Endothelial cell of umbilical vein (primary cell): ENCODE data around the gene CACNA1C. TPM values are rescaled to one million over a fixed set of nuclear protein-coding genes. Genes with fewer than 3 reads are reported as not detected.

Experiments used
- BruUV-seq: library from RNA; stranded (reverse); fragments of 400-500 nt; replicated peaks from 2 replicates; lab custom pipeline; 2021; lab: Mats Ljungman, UMichigan
- CTCF ChIA-PET: fragments of 300-600, 350-600 bp; sonication (Branson Sonifier 250); formaldehyde crosslinking; loops from one replicate; lab custom pipeline; 2021; ENCODE audit warnings: antibody characterized with exemption, inconsistent platforms; lab: Charles Lee
- POLR2A ChIA-PET: fragments of 300-600, 350-600 bp; sonication (Branson Sonifier 250); formaldehyde crosslinking; loops from one replicate; lab custom pipeline; 2021; ENCODE audit warnings: antibody characterized with exemption, inconsistent platforms; lab: Charles Lee
- DNase-seq: peaks from one replicate; pipeline ENCODE4 v3.0.0-alpha.2; 2011; ENCODE audit warnings: low read depth, low spot score
- FAIRE-seq: peaks from 2 replicates; lab custom pipeline; 2011; peaks lifted over from hg19 to GRCh38; lab: Jason Lieb, UNC
- H2AFZ ChIP-seq: 2 replicates; pipeline ENCODE4 v1.6.0; 2012; ENCODE audit warnings: low read depth, low read length, control low read depth, inconsistent platforms
- H3K27ac ChIP-seq: 2 replicates; pipeline ENCODE4 v1.5.1; 2011; ENCODE audit warnings: low read depth, mild to moderate bottlenecking, control low read depth, low read length, moderate library complexity; ENCODE audit not compliant: insufficient read depth
- H3K27me3 ChIP-seq, 2 experiments: 2 replicates each; pipeline versions ENCODE4 v1.6.0 to v1.6.1; 2011; ENCODE audit warnings: low read length in 2 of 2, mixed read lengths in 1 of 2; ENCODE audit not compliant: control insufficient read depth in 2 of 2, insufficient read depth in 2 of 2
- H3K36me3 ChIP-seq, 2 experiments: 2 replicates in 1 of 2; 3 replicates in 1 of 2; pipeline ENCODE4 v1.5.1; 2011; ENCODE audit warnings: low read length in 2 of 2, mild to moderate bottlenecking in 1 of 2, moderate library complexity in 1 of 2; ENCODE audit not compliant: control insufficient read depth in 2 of 2, insufficient read depth in 2 of 2; ENCODE audit errors: extremely low read depth in 1 of 2
- H3K4me1 ChIP-seq: 3 replicates; pipeline ENCODE4 v1.5.1; 2011; ENCODE audit warnings: mild to moderate bottlenecking, low read length; ENCODE audit not compliant: control insufficient read depth, insufficient read depth; ENCODE audit errors: extremely low read depth
- H3K4me2 ChIP-seq: 2 replicates; pipeline ENCODE4 v1.6.1; 2011; ENCODE audit warnings: low read length, control low read depth, mixed read lengths; ENCODE audit not compliant: insufficient read depth
- H3K4me3 ChIP-seq, 3 experiments: fragments of 200-600 bp in 1 of 3; sonication (generic), shearing (Covaris generic) in 1 of 3; replicated peaks in 1 of 3; 2 replicates each; pipeline ENCODE4 v1.5.1; 2011 to 2016; ENCODE audit warnings: control low read depth in 3 of 3, low read length in 3 of 3, mild to moderate bottlenecking in 2 of 3, inconsistent platforms in 1 of 3, low read depth in 1 of 3, moderate library complexity in 1 of 3; ENCODE audit not compliant: insufficient read depth in 1 of 3
- H3K79me2 ChIP-seq: 2 replicates; pipeline ENCODE4 v1.6.0; 2012; ENCODE audit warnings: low read length, inconsistent platforms; ENCODE audit not compliant: control insufficient read depth, insufficient read depth
- H3K9ac ChIP-seq: replicated peaks from 2 replicates; pipeline ENCODE3; 2011; ENCODE audit warnings: low read length, control low read depth; ENCODE audit not compliant: insufficient read depth; ENCODE audit errors: extremely low read depth
- H3K9me1 ChIP-seq: replicated peaks from 3 replicates; pipeline ENCODE4 v1.6.0; 2011; ENCODE audit warnings: mild to moderate bottlenecking, low read length; ENCODE audit not compliant: control insufficient read depth, insufficient read depth; ENCODE audit errors: extremely low read depth
- H3K9me3 ChIP-seq: replicated peaks from 2 replicates; pipeline ENCODE4 v1.5.1; 2012; ENCODE audit warnings: low read length, inconsistent platforms; ENCODE audit not compliant: control insufficient read depth, insufficient read depth
- H4K20me1 ChIP-seq: replicated peaks from 2 replicates; pipeline ENCODE3; 2011; ENCODE audit warnings: mild to moderate bottlenecking, low read length; ENCODE audit not compliant: control insufficient read depth, insufficient read depth; ENCODE audit errors: extremely low read depth
- CTCF ChIP-seq, 2 donors: IDR thresholded peaks; 1 replicate in 1 of 2; 2 replicates in 1 of 2; pipeline ENCODE4 v1.5.1; 2011; ENCODE audit warnings: low read length in 2 of 2, mild to moderate bottlenecking in 2 of 2, moderate library complexity in 2 of 2, control low read depth in 1 of 2, inconsistent platforms in 1 of 2, low read depth in 1 of 2; ENCODE audit not compliant: insufficient read depth in 1 of 2; ENCODE audit errors: extremely low read depth in 1 of 2
- EZH2 ChIP-seq: IDR thresholded peaks from 2 replicates; pipeline ENCODE4 v1.6.1; 2012; ENCODE audit warnings: borderline replicate concordance, low read depth, mild to moderate bottlenecking, moderate library complexity, low read length, inconsistent platforms; ENCODE audit not compliant: severe bottlenecking
- FOS ChIP-seq: IDR thresholded peaks from 2 replicates; pipeline ENCODE4 v1.6.1; 2011; ENCODE audit warnings: mild to moderate bottlenecking, low read length, moderate library complexity, borderline replicate concordance; ENCODE audit not compliant: insufficient read depth
- GATA2 ChIP-seq: IDR thresholded peaks from 2 replicates; pipeline ENCODE4 v1.7.0; 2011; ENCODE audit warnings: low read depth, mild to moderate bottlenecking, moderate library complexity, mixed read lengths, low read length; ENCODE audit not compliant: insufficient read length, insufficient read depth
- JUN ChIP-seq: IDR thresholded peaks from 2 replicates; pipeline ENCODE4 v1.6.1; 2011; ENCODE audit warnings: borderline replicate concordance, low read depth; ENCODE audit not compliant: insufficient read length, insufficient read depth
- MAX ChIP-seq: IDR thresholded peaks from 2 replicates; pipeline ENCODE4 v1.6.1; 2011; ENCODE audit not compliant: insufficient read depth, insufficient read length
- MYC ChIP-seq: IDR thresholded peaks from one replicate; pipeline ENCODE4 v1.6.1; 2011; ENCODE audit warnings: mild to moderate bottlenecking, low read depth, low read length
- POLR2A ChIP-seq: IDR thresholded peaks from 2 replicates; pipeline ENCODE4 v1.6.1; 2012; ENCODE audit warnings: low read depth, mild to moderate bottlenecking, control low read depth, low read length
- POLR2AphosphoS5 ChIP-seq: IDR thresholded peaks from 2 replicates; pipeline ENCODE4 v1.6.1; 2012; ENCODE audit warnings: low read depth, mild to moderate bottlenecking, control low read depth, low read length, moderate library complexity; ENCODE audit not compliant: insufficient read depth
- dilution Hi-C: fragments of 300-500 bp; cut with MboI; formaldehyde crosslinking; loops from one replicate; pipeline ENCODE4 v1.15.0; 2019; ENCODE audit warnings: low sequenced_read_pairs; ENCODE audit not compliant: extremely low pct_ligation_motif_present
- intact Hi-C: fragments of 100-400 bp; cut with micrococcal nuclease; formaldehyde crosslinking; loops from one replicate; pipeline ENCODE4 v1.10.0; 2022
- polyA plus RNA-seq, 4 experiments: library from polyadenylated mRNA; depleted of rRNA in 3 of 4; stranded (reverse) in 3 of 4; unstranded in 1 of 4; fragments of >200 nt; gene quantifications; 2 replicates each; pipeline versions ENCODE4 v1.2.1 to v1.2.3, GENCODE V29; 2011 to 2012; ENCODE audit warnings: missing spikeins in 1 of 4
- total RNA-seq: library from RNA; stranded (reverse); gene quantifications from 2 replicates; pipeline ENCODE4 v1.2.3, GENCODE V29; 2021

CACNA1C gene
- total and polyA plus RNA-seq, 2 donors (not counting 3 experiments of a cell fraction or from before 2014, with no cell fraction given) = not detected

GRCh38 chr12:2608608-2608945 is 555.8 kb downstream of the CACNA1C start:
- Histone ChIP-seq H3K9me1 (no peaks in the 10 kb centered on the region), H3K36me3 (no peaks in the 10 kb centered on the region), H3K4me1 (no peaks in the 10 kb centered on the region), H3K4me3 (no peak overlapping the region), H3K4me2 (no peak overlapping the region), H3K9ac (no peak overlapping the region), H2AFZ (no peak overlapping the region), H3K9me3 (no peaks in the 10 kb centered on the region), H3K27ac (no peak overlapping the region), H3K27me3 (no peaks in the 10 kb centered on the region), H4K20me1 (no peaks in the 10 kb centered on the region), H3K79me2 (no peaks in the 10 kb centered on the region)
- ChIA-PET CTCF (no interaction called here), POLR2A (no interaction called here)
- no peak for DNase-seq
- intact Hi-C loops = no loop called here
- TF ChIP-seq POLR2A (no peak), POLR2AphosphoS5 (no peak), FOS (no peak), EZH2 (no peak), GATA2 (no peak)
- dilution Hi-C loops = no loop called here
- no peak for FAIRE-seq
- BruUV-seq = no TSS peak

GRCh38 chr12:2609020-2609419 is 556.2 kb downstream of the CACNA1C start:
- POLR2A ChIA-PET = no interaction called here
- TF ChIP-seq JUN = no peak
- no peak for TF ChIP-seq GATA2
- TF ChIP-seq POLR2AphosphoS5 = no peak
- TF ChIP-seq MYC = no peak
- no peak for TF ChIP-seq POLR2A
- no peak for TF ChIP-seq EZH2
- no peak for TF ChIP-seq CTCF (IDR thresholded peaks at IDR 0.05; ENCODE audit: extremely low read depth in 1 of 2, insufficient read depth in 1 of 2, low read depth in 1 of 2, low read length in 2 of 2)
- no peak for TF ChIP-seq MAX
- no peak for TF ChIP-seq FOS
- FAIRE-seq = no peak

More at GRCh38 chr12:2609020-2609419, 556.2 kb downstream of the CACNA1C start:
- Histone ChIP-seq H3K4me2 (no peak overlapping the region), H3K27me3 (no peaks in the 10 kb centered on the region), H3K9me3 (no peaks in the 10 kb centered on the region), H3K4me3 (no peak overlapping the region), H3K9me1 (no peaks in the 10 kb centered on the region), H4K20me1 (no peaks in the 10 kb centered on the region), H3K79me2 (no peaks in the 10 kb centered on the region), H3K9ac (no peak overlapping the region), H2AFZ (no peak overlapping the region), H3K27ac (no peak overlapping the region), H3K36me3 (no peaks in the 10 kb centered on the region), H3K4me1 (no peaks in the 10 kb centered on the region)
- no peak for DNase-seq
- intact Hi-C loops (no loop called here), dilution Hi-C loops (no loop called here)
- CTCF ChIA-PET = no interaction called here
- no TSS peak for BruUV-seq
